ENCODE measurements around the gene PLXDC2.

DNA sequence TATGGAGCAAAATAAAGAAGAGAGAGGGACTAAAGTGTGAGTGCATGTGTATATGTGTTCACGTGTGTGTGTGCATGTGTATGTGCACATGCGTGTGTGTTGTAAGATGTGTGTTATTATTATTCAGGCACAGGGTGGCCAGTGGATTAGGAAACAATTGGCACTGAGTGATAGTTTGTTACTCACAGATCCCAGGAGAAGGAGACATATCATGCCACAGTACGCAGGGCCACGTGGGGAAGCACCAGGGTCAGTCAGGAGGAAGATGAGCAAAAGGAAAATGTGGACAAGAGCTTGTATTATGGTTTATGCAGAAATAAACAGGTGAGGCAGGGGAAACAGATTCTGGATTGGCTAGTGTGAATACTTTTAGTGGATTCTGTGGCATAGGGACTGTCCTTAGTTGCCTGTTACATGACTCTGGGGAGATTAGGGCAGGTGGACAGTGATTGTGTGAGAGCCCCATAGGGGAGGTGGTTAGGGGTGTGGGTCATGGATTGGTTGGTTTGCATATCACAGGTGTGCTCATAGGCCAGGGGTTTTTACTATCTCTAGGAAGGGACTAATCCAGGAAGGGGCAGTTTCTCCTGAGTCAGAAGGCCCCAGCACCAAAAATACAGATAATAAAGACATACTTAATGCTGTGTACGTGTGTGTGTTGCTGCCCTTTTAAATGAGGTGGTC, 90.0 kb downstream of the PLXDC2 start:
- TF ChIP-seq POLR2A (IDR thresholded peaks at IDR 0.05; ENCODE audit: low read depth, low read length): no peak
- no peak for TF ChIP-seq POLR2AphosphoS5 (IDR thresholded peaks at IDR 0.05; ENCODE audit: low read depth, low read length)

All from GM12892 (cell line).